Right forelimb (tissue), 1 donor: Measurements from ENCODE around the gene DCST1.
A peak's percentile ranks its signal among the peaks of the same experiment; 100 is the strongest.
"Not testable (repeated sequence)": the region's sequence is repeated elsewhere in the genome, so short reads cannot be mapped to it uniquely, and the experiment has no call there.

Experiments
- DNase-seq: peaks from one replicate; pipeline ENCODE4 v3.0.0-alpha.2; 2018

The DCST1 gene, protein sequence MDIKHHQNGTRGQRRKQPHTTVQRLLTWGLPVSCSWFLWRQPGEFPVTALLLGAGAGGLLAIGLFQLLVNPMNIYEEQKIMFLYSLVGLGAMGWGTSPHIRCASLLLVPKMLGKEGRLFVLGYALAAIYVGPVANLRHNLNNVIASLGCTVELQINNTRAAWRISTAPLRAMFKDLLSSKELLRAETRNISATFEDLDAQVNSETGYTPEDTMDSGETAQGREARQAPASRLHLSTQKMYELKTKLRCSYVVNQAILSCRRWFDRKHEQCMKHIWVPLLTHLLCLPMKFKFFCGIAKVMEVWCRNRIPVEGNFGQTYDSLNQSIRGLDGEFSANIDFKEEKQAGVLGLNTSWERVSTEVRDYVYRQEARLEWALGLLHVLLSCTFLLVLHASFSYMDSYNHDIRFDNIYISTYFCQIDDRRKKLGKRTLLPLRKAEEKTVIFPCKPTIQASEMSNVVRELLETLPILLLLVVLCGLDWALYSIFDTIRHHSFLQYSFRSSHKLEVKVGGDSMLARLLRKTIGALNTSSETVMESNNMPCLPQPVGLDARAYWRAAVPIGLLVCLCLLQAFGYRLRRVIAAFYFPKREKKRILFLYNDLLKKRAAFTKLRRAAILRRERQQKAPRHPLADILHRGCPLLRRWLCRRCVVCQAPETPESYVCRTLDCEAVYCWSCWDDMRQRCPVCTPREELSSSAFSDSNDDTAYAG

GRCh38 chr1:155033524-155033923, at the start of gene DCST1, which contains the start of gene DCST2:
DCST1 (plus strand) TSS chr1:155033824; CDS start chr1:155034037, 213 bp downstream.
DCST2 (minus strand) TSS chr1:155033781; CDS start chr1:155033701, 80 bp downstream.
- DNase-seq, result no peak

GRCh38 chr1:154986736-154987135, 46.9 kb upstream of the DCST1 start:
- not testable (repeated sequence) for DNase-seq

DNA sequence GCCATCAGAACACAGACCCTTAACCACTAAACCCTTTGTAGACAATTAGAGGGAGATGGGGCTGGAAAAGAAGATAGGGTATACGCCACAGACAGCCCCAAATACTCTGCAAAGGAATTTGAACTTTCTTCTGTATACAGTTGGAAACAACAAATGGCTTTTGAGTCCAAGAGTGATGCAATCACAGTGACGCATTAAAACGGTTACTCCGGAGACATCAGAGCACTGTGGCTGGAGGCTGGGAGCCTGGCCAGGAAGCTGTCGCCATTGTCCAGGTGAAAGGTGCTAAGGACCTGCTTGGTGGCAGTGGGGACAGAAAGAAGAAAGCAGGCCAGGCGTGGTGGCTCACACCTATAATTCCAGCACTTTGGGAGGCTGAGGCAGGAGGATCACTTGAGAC, 46.3 kb upstream of the DCST1 start:
- DNase-seq, result no peak

DNA sequence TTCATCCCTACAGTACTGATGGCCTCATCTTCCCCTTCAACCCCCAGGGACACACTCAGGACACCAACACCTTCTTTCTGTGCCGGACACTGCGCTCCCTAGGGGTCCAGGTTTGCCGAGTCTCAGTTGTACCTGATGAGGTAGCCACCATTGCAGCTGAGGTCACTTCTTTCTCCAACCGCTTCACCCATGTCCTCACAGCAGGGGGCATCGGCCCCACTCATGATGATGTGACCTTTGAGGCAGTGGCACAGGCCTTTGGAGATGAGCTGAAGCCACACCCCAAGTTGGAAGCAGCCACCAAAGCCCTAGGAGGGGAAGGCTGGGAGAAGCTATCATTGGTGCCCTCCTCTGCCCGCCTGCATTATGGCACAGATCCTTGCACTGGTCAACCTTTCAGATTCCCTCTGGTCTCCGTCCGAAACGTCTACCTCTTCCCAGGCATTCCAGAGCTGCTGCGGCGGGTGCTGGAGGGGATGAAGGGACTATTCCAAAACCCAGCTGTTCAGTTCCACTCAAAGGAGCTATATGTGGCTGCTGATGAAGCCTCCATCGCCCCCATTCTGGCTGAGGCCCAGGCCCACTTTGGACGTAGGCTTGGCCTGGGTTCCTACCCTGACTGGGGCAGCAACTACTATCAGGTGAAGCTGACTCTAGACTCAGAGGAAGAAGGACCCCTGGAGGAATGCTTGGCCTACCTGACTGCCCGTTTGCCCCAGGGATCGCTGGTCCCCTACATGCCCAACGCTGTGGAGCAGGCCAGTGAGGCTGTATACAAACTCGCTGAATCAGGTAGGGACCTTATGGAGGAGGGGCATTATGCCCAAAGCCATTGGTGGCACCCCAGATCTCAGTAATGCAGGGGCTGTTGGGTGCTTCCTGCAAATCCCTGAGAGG, 45.3 kb upstream of the DCST1 start:
- no peak for DNase-seq

DNA sequence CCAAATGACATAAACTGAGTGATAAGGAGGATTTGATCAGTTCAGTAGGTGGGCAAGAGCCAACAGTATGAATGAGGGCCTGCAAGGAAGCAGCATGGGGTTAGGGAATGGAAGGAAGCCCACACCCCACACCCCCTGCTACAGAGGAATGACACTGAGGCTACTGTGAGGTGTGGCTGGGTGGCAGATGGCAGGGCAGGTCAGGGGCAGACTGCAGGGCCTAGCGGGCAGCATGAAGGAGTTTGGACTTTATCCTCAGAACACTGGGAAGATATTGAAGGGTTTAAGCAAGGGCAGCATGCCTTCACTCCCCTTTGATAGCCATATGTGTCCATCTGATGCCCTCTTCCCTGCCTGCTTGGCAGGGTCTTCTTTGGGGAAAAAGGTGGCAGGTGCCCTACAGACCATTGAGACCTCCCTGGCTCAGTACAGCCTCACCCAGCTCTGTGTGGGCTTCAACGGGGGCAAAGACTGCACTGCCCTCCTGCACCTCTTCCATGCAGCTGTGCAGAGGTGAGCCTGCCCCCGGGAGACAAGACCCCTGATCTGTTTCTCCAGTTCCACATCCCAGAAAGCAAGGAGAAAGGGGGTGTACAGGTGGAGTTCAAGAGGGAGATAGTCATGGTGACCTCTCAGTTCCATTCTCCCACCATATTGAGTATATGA, 44.3 kb upstream of the DCST1 start:
- DNase-seq, result no peak

GRCh38 chr1:154990276-154990675, 43.3 kb upstream of the DCST1 start:
- no peak for DNase-seq

DNA sequence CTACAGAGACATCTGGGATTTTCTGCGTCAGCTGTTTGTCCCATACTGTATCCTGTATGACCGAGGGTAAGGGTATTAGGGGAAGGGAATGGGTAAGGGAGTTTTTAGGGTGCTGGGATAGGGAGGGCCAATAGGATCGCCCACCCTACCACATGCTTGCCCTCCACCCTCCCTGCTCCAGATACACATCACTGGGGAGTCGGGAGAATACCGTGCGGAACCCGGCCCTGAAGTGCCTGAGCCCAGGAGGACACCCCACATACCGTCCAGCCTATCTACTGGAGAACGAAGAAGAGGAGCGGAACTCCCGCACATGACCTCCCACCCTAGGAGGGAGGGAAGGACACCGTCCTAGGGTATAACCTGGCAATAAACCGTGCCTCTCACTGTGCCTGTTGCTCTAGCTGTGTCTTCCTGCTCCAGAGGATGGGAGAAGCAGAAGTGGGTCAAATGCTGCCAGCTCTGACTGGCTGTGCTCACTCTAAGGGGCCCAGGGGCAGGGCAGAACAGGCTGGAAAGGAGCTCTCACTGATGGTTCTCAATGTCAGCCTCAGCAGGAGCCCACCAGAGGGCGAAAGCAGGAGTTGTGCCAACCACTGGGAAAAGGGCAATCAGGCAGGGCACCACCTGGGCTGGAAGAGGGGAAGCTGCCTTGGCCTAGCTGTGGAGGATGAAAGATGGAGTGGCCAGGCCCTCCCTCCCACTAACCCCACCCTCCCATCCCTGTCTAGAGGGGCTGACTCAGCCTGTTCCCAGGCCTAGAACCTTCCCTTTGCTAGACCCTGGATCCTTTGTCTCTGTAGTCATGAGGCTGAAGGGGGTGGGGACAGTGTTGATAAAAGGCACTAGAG, 40.7 kb upstream of the DCST1 start:
- no peak for DNase-seq

DNA sequence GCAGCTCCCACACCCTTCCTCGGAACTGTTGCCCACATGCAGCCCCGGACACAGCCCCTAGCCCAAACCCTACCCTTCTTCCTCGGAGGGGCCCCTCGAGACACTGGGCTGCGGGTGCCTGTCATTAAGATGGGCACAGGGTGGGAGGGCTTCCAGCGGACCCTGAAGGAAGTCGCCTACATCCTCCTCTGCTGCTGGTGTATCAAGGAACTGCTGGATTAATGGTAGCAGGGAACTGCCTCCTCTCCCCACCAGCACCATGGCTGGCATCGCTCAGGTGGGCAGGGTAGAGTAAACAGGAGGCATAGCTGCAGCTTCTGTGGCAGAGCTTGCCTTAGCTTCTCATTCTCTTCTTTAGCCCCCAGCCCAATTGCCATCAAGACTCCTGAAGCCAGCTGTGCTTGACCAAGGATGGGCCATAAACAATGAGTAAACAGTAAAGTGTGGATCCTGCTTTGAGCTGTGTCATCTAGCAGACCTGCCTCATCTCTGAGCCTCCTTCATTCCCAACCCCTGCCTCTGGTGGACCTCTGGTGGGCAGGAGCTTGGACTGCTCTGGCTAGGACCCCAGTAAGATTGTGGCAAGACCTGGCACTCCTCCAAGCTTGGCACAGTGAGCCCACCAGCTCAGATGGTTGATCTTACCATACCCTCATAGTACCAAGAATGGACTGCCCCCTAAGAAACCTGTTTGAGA, 39.9 kb upstream of the DCST1 start, which contains the start of gene LENEP:
Gene LENEP (plus strand): TSS at position 15 of the 697 bp plus-strand sequence. CDS start 22 bp downstream, at position 37.
- no peak for DNase-seq

GRCh38 chr1:154994269-154994587, 39.4 kb upstream of the DCST1 start:
- DNase-seq, result no peak

DNA sequence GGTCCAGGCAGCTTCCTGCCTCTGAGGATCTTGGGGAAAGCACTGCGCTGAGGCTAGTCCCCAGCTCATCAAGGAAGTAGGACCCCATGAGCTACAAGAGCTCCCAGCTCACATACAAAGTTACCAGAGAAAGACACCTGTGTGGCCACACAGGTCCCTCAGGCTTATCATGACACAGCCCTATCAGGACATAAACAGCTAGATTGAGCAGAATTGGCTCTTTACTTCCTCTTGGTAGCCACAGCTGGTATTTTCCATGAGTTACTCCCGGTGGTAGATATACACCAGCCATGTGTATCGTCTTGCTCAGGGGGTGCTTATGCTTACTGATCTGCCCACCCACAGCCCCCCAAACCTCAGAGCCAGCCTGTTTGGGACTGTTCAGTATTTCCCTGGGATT, 39.0 kb upstream of the DCST1 start:
- DNase-seq, result no peak

GRCh38 chr1:154995301-154995983, 38.2 kb upstream of the DCST1 start:
- DNase-seq, result not testable (repeated sequence)

DNA sequence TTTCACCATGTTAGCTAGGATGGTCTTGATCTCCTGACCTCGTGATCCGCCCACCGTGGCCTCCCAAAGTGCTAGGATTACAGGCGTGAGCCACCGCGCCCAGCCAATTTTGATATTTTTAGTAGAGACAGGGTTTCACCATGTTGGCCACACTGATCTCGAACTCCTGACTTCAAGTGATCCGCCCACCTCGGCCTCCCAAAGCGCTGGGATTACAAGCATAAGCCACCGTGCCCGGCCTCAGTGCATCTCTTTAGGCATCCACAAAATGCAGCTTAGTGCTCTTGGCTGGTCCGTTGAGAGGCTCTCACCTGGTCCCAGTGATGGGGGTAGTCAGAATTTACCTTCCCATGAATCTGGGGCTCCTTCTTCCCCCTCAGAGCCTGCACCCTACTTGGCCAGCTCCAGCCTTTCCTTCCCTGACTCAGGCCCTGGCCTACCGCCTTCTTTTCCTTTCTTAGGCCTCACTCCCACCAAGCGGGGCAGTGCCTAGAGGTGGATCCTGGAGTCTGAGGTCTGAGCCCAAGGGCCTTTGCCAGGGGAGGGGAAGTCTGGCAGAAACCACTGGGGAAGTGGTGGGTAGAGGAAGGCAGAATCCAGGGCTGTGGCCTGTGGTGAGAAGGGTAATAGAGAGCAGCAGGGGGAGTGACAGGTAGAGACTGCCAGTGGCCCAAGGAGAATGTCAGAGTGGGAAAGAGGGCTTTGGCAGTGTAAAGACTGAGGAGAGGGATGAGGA, 36.5 kb upstream of the DCST1 start:
- no peak for DNase-seq

- DNase-seq, result no peak
Observed at GRCh38 chr1:154998201-154998780, 35.3 kb upstream of the DCST1 start.

DNA sequence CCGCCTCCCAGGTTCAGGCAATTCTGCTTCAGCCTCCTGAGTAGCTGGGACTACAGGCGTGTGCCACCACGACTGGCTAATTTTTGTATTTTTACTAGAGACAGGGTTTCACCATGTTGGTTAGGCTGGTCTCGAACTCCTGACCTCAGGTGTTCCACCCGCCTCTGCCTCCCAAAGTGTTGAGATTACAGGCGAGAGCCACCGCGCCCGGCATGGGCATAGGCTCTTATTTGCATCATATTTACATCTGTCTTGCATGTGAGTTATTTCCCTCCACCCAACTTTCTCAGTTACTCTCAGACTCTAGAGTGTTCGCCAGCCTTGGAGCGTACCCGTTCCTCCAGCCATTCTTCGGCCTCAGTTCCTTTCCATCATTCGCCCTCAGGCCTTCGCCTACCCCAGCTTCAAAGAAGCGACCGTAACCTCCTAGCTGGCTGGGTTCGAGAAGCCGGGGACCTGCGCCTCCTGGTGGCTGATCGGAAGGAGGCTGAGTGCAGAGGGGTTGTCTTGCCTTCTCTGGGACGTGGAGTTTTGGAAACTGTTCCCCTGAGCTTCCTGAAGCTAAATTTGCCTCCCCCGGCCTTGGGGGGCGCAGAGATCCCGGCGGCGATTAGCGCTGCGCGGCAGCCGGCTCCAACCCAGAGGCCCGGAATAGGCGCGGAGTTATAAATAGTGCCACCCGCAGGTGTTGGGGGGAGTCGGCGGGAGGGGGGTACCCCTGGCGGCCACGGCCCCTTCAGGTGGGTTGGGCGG, 34.6 kb upstream of the DCST1 start:
- peak; percentile 85 for DNase-seq

DNA sequence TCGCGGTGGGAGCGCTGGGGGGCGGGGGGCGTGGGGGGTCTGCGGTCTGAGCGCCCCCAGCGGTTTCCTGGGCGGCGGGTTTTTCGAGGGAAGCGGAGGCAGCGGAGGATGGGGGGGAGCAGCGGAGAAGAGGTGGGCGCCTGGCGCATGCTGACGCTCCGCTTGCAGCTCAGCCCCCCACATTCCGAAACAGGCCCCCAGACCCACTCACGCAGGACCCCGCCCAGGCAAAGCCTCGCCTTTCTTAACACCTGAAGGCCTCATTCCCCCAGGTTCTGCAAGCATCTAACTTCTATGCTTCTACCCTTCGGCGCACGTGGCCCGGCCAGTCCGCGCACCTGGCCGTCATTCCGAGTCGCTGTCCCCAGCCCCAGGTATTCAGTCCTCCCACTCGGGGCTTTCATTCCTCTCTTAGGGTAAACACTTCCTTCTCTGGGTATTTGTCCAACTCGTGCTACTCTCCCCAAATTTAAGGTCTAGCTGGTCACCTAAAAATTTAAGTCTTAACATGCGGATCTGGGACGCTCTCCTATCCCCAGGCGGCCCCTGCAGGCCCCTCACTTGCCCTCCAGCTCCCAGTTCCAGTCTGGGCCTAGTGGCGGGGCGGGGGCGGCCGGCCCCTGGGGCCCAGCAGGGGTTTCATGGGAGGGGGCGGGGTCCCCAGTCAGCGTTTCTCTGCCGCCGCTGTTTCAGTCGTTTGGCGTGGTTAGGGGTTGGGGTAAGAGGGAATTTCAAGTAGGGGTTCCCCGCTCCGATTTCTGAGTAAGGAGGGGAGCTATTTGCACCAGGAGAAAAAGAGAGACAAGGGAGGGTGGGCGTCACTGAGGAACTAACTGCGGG, 33.8 kb upstream of the DCST1 start:
- DNase-seq, result no peak

DNA sequence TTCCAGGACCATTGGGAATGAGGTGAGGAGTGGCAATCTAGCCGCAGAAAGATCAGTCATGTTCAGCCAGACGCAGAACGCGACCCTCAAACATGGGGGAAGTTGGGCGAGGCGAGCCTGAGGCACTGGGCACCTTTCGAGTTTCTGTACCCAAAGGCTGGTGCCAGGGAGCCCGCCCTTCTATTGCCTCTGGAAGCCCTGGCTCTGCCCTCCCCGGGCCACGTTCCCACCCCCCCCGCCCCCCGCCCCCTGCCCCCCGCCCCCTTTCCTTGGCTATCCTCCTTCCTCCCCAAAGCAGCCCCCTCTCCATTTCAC, 33.3 kb upstream of the DCST1 start:
- no peak for DNase-seq

DNA sequence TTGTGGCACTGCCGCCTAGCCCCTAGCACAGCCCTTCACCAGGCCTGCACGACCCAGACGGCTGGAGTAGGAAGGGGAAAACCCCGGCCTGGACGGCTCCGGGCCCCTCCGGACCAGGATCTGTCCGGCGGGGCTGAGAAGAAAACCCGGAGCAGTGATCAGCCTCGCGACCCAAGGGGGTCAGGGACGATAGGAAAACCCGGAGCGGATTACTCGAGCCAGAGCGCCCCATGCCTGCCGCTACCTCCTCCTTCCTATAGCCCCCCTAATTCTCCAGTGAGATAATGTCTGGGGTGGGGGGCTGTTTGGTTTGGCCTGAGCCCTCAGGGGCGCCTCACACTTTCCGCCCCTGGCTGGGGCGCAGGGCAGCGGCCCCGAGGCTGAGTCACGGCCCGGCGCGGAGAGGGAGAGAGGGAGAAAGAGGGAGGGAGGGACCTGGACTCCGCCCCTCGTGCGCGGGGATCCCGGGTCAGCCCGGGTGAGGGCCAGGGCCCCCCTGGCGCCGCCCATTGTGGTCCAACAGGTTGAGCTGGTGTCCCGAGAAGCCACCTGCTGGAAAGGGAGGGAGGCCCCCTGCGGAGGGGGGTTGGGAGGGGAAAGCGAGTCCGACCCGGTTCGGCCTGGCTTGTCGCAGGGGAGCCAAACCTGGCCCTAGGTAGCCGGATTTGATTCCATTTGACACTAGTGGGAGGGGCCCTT, 32.7 kb upstream of the DCST1 start:
- peak; percentile 91 for DNase-seq
